OCI-LY3 (cell line): ENCODE measurements around the gene CD4.

ENCODE experiments used
- CTCF ChIP-seq: fragments of 200-600, 300-600 bp; sonication (generic); IDR thresholded peaks from 2 replicates; pipeline ENCODE4 v1.5.1; 2014; ENCODE audit warnings: antibody characterized with exemption, low read length, low read depth
- EZH2phosphoT487 ChIP-seq: fragments of 200-600 bp; shearing (Covaris generic); IDR thresholded peaks from 2 replicates; pipeline ENCODE4 v1.6.1; 2018; ENCODE audit warnings: antibody characterized with exemption, mixed run types, low read depth

GRCh38 chr12:6778574-6779550 lies 10.5 kb upstream of the CD4 start:
- peak; percentile 94 for TF ChIP-seq CTCF
- no peak for TF ChIP-seq EZH2phosphoT487
